Uterus (tissue), 2 donors: ENCODE measurements around the gene HDAC4.

Experiments used
- POLR2A ChIP-seq, 2 donors: fragments of 450-650 bp; IDR thresholded peaks; one replicate each; pipeline ENCODE4 v1.6.1; 2016; ENCODE audit warnings: antibody characterized with exemption in 2 of 2, mild to moderate bottlenecking in 1 of 2, moderate library complexity in 1 of 2
- TF ChIP-seq, protein P1 (sequence below), 4 experiments: fragments of 200-600 bp in 2 of 4; fragments of 450-650 bp in 2 of 4; sonication (generic) in 2 of 4; IDR thresholded peaks; one replicate each; pipeline ENCODE4 v1.5.1; 2016 to 2019; ENCODE audit warnings: antibody characterized with exemption in 4 of 4, mild to moderate bottlenecking in 2 of 4, moderate library complexity in 1 of 4

GRCh38 chr2:239339726-239340601, 60.9 kb downstream of the HDAC4 start:
- TF ChIP-seq, protein P1, sequence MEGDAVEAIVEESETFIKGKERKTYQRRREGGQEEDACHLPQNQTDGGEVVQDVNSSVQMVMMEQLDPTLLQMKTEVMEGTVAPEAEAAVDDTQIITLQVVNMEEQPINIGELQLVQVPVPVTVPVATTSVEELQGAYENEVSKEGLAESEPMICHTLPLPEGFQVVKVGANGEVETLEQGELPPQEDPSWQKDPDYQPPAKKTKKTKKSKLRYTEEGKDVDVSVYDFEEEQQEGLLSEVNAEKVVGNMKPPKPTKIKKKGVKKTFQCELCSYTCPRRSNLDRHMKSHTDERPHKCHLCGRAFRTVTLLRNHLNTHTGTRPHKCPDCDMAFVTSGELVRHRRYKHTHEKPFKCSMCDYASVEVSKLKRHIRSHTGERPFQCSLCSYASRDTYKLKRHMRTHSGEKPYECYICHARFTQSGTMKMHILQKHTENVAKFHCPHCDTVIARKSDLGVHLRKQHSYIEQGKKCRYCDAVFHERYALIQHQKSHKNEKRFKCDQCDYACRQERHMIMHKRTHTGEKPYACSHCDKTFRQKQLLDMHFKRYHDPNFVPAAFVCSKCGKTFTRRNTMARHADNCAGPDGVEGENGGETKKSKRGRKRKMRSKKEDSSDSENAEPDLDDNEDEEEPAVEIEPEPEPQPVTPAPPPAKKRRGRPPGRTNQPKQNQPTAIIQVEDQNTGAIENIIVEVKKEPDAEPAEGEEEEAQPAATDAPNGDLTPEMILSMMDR (IDR thresholded peaks at IDR 0.05), result no peak
- TF ChIP-seq POLR2A (IDR thresholded peaks at IDR 0.05), result no peak
